GM18507 (cell line): ENCODE data around the gene TNFRSF25.

Experiments
- DNase-seq: peaks from one replicate; pipeline ENCODE4 v3.0.0; 2011; ENCODE audit warnings: low read depth; ENCODE audit not compliant: insufficient read length; ENCODE audit errors: extremely low spot score
- FAIRE-seq: peaks from 2 replicates; lab custom pipeline; 2011; peaks lifted over from hg19 to GRCh38; lab: Jason Lieb, UNC

The TNFRSF25 gene

GRCh38 chr1:6473156-6473555, 7.2 kb upstream of the TNFRSF25 start:
- DNase-seq (no peak), FAIRE-seq (no peak)

GRCh38 chr1:6472391-6472790, 6.4 kb upstream of the TNFRSF25 start:
- DNase-seq (no peak), FAIRE-seq (no peak)

DNA sequence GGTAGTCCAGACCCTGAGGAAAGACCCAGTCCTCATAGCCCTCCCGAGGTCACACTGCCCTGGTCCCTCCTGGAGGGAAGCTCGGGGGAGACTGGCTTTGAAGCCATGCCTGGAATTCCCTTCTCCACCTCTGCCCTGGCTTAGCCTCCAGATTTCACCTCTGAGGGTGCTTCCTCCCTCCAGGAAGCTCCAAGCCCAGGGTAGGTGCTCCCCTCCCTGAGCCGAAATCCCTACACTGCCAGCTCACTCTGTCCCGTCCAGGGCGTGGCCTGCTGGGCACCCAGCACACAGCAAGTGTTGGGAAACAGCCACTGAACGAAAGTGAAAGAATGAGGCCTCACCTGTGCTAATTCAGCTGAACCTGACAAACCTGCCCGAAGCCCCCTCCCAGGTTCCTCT, 6.0 kb upstream of the TNFRSF25 start:
- FAIRE-seq = no peak

GRCh38 chr1:6471086-6471969, 5.4 kb upstream of the TNFRSF25 start:
- DNase-seq (no peak), FAIRE-seq (no peak)

More for the DNA sequence above, 6.0 kb upstream of the TNFRSF25 start:
- no peak for DNase-seq

GRCh38 chr1:6470132-6471085, 4.4 kb upstream of the TNFRSF25 start:
- DNase-seq (no peak), FAIRE-seq (no peak)

DNA sequence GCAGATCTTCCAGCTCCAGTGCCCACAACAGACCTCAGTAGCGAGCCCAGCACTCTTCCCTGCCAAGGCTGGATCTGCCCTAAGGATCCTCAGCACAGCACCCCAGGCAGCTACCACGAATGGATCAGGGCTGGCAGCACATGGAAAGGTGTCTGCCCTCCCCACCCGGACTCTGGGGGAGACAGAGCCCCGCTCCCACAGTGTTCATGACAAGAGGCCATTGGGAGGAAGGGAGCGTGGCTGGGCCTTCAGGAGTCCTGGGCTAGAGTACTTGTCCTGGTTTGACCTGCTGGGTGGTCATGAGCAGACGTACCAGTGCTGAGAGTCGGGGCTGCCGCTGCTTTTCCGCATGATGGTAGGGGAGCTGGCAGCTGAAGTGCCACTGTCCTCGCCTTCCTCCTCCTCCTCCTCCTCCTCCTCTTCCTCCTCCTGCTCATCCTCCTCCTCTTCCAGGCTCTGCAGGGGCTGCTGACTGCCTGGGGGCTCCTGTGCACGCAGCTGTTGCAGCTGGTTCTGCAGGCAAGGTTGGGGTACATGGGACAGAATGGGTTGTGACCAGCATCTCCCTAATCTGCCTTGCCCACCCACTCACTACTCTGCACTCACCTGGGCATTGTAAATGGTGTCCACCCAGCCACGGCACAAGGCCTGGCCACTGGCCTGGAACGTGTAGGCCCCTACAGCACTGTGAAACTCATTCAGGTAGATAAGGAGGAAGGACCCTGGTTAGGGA, 2.9 kb upstream of the TNFRSF25 start:
- FAIRE-seq = no peak
- no peak for DNase-seq

DNA sequence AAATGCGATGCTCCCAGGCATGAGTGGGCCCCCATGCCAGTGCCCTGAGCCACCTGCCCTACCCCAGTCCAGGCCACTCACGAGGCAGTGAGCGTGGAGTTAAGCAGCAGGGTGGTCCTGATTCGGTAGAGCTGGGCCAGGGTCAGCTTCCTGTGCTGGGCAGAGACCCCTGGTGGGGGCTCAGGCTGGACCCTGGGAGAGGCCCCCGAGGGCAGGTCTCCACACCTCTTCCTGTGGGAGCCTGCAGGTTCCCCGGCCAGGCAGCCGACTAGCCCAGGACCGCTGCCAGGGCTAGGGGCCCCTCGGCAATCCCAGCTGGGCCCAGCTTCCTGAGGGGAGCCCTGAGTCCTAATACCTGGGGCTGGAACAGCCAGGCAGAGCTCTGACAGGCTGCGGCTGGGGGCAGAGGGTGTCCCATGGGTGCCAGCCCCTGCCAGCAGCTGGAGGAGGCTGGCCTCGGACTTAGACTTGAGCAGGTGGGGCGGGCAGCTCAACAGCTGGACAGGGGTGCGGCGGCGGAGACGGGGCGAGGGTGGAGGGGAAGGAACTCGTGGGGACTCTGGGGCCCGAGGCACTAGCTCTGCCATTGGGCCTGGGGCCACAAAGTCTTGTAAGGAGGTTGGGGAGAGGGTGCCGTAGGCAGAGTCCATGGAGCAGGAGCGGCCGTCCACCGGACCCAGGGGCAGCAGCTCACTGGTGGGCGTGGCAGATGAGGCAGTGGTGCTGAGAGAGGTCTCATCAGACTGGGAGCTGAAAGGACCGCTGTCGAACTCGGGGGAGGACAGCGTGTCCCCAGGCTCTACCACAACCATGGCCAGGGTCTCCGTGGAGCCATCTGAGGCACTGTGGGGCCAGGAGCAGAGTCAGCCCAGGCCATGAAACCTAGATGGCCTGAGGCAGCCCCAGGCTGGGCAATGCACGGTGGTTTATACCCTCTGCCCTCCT, 2.0 kb upstream of the TNFRSF25 start:
- FAIRE-seq = no peak
- no peak for DNase-seq

DNA sequence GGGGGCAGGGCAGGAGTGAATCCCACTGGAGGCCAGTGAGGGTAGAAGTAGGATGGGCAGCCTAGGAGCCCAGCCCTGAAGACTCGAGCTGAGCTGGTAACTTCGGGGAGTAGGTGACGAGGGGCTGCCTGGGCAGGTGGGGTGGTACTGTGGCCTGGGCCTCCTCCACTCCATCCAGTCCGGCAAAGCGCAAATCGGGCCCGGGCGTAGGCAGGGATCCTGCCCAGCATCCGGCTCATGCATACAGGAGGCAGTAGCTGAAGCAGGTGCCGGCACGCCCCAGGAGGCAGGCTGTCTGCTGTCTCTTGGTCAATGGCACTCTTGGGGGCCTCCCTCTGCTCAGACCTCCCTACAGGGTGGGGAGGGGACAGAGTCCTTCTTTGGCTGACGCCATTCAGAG, 1.3 kb upstream of the TNFRSF25 start:
- no peak for DNase-seq
- FAIRE-seq = no peak

GRCh38 chr1:6466751-6467150, 778 bp upstream of the TNFRSF25 start:
- FAIRE-seq (no peak), DNase-seq (no peak)

DNA sequence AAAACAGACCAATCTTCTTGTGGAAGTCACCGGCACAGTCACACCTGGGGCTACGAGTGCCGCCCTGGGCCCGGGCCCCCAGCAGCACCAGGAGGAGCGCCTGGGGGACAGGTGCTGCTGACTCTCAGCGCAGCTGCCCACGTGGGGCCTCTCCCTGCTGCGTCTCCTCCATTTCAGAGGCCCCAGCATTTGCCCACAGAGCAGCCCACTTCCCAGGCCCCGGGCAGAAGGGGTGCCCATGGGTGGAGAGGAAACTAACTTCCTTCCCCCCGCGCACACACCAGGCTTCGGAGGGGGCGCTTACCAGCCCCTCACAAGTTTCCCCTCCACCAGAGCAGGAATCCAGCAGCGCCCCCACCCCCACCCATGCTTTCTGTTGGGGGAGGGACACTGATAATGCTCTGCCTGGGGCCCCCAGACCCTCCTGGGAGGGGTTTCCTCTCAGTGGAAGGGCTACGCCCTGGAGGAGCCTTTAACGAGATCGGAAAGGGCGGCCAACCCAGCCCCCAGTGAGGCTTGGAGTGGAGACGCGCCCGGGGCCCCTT, 440 bp downstream of the TNFRSF25 start:
- FAIRE-seq (no peak), DNase-seq (no peak)

DNA sequence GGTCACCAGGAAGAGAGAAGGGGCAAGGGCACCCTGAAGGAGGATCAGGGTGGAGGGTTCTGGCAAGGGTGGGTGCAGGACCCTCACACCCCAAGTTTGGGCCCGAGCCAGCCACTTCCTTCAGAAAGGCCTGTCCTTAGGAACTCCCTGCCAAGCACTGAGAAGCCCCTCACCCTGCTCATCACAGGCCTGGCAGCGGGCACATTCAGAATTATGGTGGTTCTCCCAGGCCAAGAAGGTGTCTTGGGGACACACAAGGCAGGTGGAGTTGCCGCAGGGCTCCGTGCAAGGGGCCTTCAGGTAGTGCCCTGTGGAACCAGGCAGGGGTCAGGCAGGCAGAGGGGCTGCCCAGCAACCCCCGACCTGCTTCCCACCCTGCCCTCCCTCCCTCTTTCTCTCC, 1.1 kb downstream of the TNFRSF25 start:
- no peak for FAIRE-seq
- no peak for DNase-seq

DNA sequence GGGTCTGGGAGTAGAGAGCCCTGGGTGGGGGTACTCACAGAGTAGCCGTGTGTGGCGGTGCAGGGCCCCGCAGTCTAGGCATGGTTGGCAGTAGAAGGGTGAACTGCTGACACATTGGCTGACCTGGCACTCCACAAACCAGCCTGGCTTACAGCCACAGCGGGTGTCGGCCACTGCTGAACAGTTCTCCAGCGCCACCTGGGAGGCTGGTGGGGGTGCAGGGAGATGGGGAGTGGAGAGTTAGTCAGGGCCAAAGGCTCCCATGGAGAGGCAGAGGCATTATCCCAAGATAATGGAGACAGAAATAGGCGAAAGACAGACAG, 1.5 kb downstream of the TNFRSF25 start:
- FAIRE-seq (no peak), DNase-seq (no peak)

DNA sequence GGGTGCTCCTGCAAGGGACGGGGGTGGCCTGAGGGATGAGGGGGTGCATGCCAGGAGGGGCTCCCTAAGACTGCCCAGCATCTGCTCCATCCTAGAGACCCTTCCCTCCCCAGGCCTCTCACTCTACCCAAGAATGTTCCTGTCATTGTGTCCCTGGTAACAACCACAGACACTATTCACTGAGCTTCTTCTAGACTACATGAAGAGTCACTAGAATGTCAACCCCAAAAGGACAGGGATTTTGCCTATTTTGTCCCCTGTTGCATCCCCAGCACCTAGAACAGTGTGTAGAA, 2.9 kb downstream of the TNFRSF25 start:
- FAIRE-seq = no peak

GRCh38 chr1:6462412-6463119, 3.4 kb downstream of the TNFRSF25 start:
- no peak for DNase-seq
- no peak for FAIRE-seq

More for the DNA sequence above, 2.9 kb downstream of the TNFRSF25 start:
- no peak for DNase-seq

DNA sequence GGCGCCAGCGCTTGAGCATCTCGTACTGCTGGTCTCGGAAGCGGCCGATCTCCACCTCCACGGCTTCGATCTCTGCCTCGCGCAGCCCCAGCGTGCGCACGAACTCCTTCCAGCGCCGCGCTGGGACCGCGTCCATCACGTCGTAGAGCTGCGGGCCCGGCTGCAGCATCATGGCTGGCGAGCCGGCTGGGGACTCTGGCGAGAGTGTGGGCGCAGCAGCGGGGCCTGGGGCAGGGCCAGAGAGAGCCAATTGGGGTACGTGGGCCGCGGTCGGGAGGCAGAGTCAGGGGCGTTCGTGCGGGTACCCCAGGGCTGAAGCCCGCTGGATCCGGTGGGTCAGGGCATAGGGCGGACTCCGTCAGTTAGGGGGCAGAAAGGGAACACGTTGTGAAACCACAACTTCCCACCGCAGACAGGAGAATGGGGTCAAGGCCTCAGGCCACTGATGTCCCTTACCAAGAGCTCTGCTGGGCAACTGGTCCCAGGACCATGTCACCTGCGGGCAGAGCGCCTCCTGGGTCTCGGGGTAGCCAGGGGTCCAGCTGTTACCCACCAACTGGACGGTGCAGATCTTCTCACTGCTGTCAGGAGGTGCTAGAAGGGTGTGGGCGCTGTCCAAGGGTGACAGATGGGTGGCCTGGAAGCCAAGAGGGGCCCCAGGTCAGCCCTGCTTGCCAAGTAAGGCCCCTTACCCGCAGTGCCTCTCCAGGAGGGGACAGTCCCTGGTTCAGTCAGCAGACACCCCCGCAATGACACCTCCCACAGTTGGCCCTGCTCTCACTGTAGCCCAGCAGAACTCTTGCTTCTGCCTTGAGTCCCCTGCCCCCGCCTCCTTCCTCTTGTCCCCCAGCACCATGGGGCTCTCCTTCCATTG, 4.2 kb downstream of the TNFRSF25 start:
- DNase-seq (no peak), FAIRE-seq (no peak)

GRCh38 chr1:6461051-6461530, 4.9 kb downstream of the TNFRSF25 start:
- FAIRE-seq (no peak), DNase-seq (no peak)
